Endothelial cell of umbilical vein (primary cell): ENCODE data around the gene GRID2IP. TPM values are rescaled to one million over a fixed set of nuclear protein-coding genes. Genes with fewer than 3 reads are reported as not detected.

Experiments
- BruUV-seq: library from RNA; stranded (reverse); fragments of 400-500 nt; replicated peaks from 2 replicates; lab custom pipeline; 2021; lab: Mats Ljungman, UMichigan
- CTCF ChIA-PET: fragments of 300-600, 350-600 bp; sonication (Branson Sonifier 250); formaldehyde crosslinking; loops from one replicate; lab custom pipeline; 2021; ENCODE audit warnings: antibody characterized with exemption, inconsistent platforms; lab: Charles Lee
- POLR2A ChIA-PET: fragments of 300-600, 350-600 bp; sonication (Branson Sonifier 250); formaldehyde crosslinking; loops from one replicate; lab custom pipeline; 2021; ENCODE audit warnings: antibody characterized with exemption, inconsistent platforms; lab: Charles Lee
- DNase-seq: peaks from one replicate; pipeline ENCODE4 v3.0.0-alpha.2; 2011; ENCODE audit warnings: low read depth, low spot score
- FAIRE-seq: peaks from 2 replicates; lab custom pipeline; 2011; peaks lifted over from hg19 to GRCh38; lab: Jason Lieb, UNC
- H2AFZ ChIP-seq: 2 replicates; pipeline ENCODE4 v1.6.0; 2012; ENCODE audit warnings: low read depth, low read length, control low read depth, inconsistent platforms
- H3K27ac ChIP-seq: 2 replicates; pipeline ENCODE4 v1.5.1; 2011; ENCODE audit warnings: low read depth, mild to moderate bottlenecking, control low read depth, low read length, moderate library complexity; ENCODE audit not compliant: insufficient read depth
- H3K27me3 ChIP-seq, 2 experiments: 2 replicates each; pipeline versions ENCODE4 v1.6.0 to v1.6.1; 2011; ENCODE audit warnings: low read length in 2 of 2, mixed read lengths in 1 of 2; ENCODE audit not compliant: control insufficient read depth in 2 of 2, insufficient read depth in 2 of 2
- H3K36me3 ChIP-seq, 2 experiments: 2 replicates in 1 of 2; 3 replicates in 1 of 2; pipeline ENCODE4 v1.5.1; 2011; ENCODE audit warnings: low read length in 2 of 2, mild to moderate bottlenecking in 1 of 2, moderate library complexity in 1 of 2; ENCODE audit not compliant: control insufficient read depth in 2 of 2, insufficient read depth in 2 of 2; ENCODE audit errors: extremely low read depth in 1 of 2
- H3K4me1 ChIP-seq: 3 replicates; pipeline ENCODE4 v1.5.1; 2011; ENCODE audit warnings: mild to moderate bottlenecking, low read length; ENCODE audit not compliant: control insufficient read depth, insufficient read depth; ENCODE audit errors: extremely low read depth
- H3K4me2 ChIP-seq: 2 replicates; pipeline ENCODE4 v1.6.1; 2011; ENCODE audit warnings: low read length, control low read depth, mixed read lengths; ENCODE audit not compliant: insufficient read depth
- H3K4me3 ChIP-seq, 3 experiments: fragments of 200-600 bp in 1 of 3; sonication (generic), shearing (Covaris generic) in 1 of 3; replicated peaks in 1 of 3; 2 replicates each; pipeline ENCODE4 v1.5.1; 2011 to 2016; ENCODE audit warnings: control low read depth in 3 of 3, low read length in 3 of 3, mild to moderate bottlenecking in 2 of 3, inconsistent platforms in 1 of 3, low read depth in 1 of 3, moderate library complexity in 1 of 3; ENCODE audit not compliant: insufficient read depth in 1 of 3
- H3K79me2 ChIP-seq: 2 replicates; pipeline ENCODE4 v1.6.0; 2012; ENCODE audit warnings: low read length, inconsistent platforms; ENCODE audit not compliant: control insufficient read depth, insufficient read depth
- H3K9ac ChIP-seq: replicated peaks from 2 replicates; pipeline ENCODE3; 2011; ENCODE audit warnings: low read length, control low read depth; ENCODE audit not compliant: insufficient read depth; ENCODE audit errors: extremely low read depth
- H3K9me1 ChIP-seq: replicated peaks from 3 replicates; pipeline ENCODE4 v1.6.0; 2011; ENCODE audit warnings: mild to moderate bottlenecking, low read length; ENCODE audit not compliant: control insufficient read depth, insufficient read depth; ENCODE audit errors: extremely low read depth
- H3K9me3 ChIP-seq: replicated peaks from 2 replicates; pipeline ENCODE4 v1.5.1; 2012; ENCODE audit warnings: low read length, inconsistent platforms; ENCODE audit not compliant: control insufficient read depth, insufficient read depth
- H4K20me1 ChIP-seq: replicated peaks from 2 replicates; pipeline ENCODE3; 2011; ENCODE audit warnings: mild to moderate bottlenecking, low read length; ENCODE audit not compliant: control insufficient read depth, insufficient read depth; ENCODE audit errors: extremely low read depth
- EZH2 ChIP-seq: IDR thresholded peaks from 2 replicates; pipeline ENCODE4 v1.6.1; 2012; ENCODE audit warnings: borderline replicate concordance, low read depth, mild to moderate bottlenecking, moderate library complexity, low read length, inconsistent platforms; ENCODE audit not compliant: severe bottlenecking
- FOS ChIP-seq: IDR thresholded peaks from 2 replicates; pipeline ENCODE4 v1.6.1; 2011; ENCODE audit warnings: mild to moderate bottlenecking, low read length, moderate library complexity, borderline replicate concordance; ENCODE audit not compliant: insufficient read depth
- GATA2 ChIP-seq: IDR thresholded peaks from 2 replicates; pipeline ENCODE4 v1.7.0; 2011; ENCODE audit warnings: low read depth, mild to moderate bottlenecking, moderate library complexity, mixed read lengths, low read length; ENCODE audit not compliant: insufficient read length, insufficient read depth
- JUN ChIP-seq: IDR thresholded peaks from 2 replicates; pipeline ENCODE4 v1.6.1; 2011; ENCODE audit warnings: borderline replicate concordance, low read depth; ENCODE audit not compliant: insufficient read length, insufficient read depth
- MYC ChIP-seq: IDR thresholded peaks from one replicate; pipeline ENCODE4 v1.6.1; 2011; ENCODE audit warnings: mild to moderate bottlenecking, low read depth, low read length
- POLR2A ChIP-seq: IDR thresholded peaks from 2 replicates; pipeline ENCODE4 v1.6.1; 2012; ENCODE audit warnings: low read depth, mild to moderate bottlenecking, control low read depth, low read length
- POLR2AphosphoS5 ChIP-seq: IDR thresholded peaks from 2 replicates; pipeline ENCODE4 v1.6.1; 2012; ENCODE audit warnings: low read depth, mild to moderate bottlenecking, control low read depth, low read length, moderate library complexity; ENCODE audit not compliant: insufficient read depth
- dilution Hi-C: fragments of 300-500 bp; cut with MboI; formaldehyde crosslinking; loops from one replicate; pipeline ENCODE4 v1.15.0; 2019; ENCODE audit warnings: low sequenced_read_pairs; ENCODE audit not compliant: extremely low pct_ligation_motif_present
- intact Hi-C: fragments of 100-400 bp; cut with micrococcal nuclease; formaldehyde crosslinking; loops from one replicate; pipeline ENCODE4 v1.10.0; 2022
- polyA plus RNA-seq, 4 experiments: library from polyadenylated mRNA; depleted of rRNA in 3 of 4; stranded (reverse) in 3 of 4; unstranded in 1 of 4; fragments of >200 nt; gene quantifications; 2 replicates each; pipeline versions ENCODE4 v1.2.1 to v1.2.3, GENCODE V29; 2011 to 2012; ENCODE audit warnings: missing spikeins in 1 of 4
- total RNA-seq: library from RNA; stranded (reverse); gene quantifications from 2 replicates; pipeline ENCODE4 v1.2.3, GENCODE V29; 2021
- TF ChIP-seq, protein P1 (sequence below), 2 donors: IDR thresholded peaks; 1 replicate in 1 of 2; 2 replicates in 1 of 2; pipeline ENCODE4 v1.5.1; 2011; ENCODE audit warnings: low read length in 2 of 2, mild to moderate bottlenecking in 2 of 2, moderate library complexity in 2 of 2, control low read depth in 1 of 2, inconsistent platforms in 1 of 2, low read depth in 1 of 2; ENCODE audit not compliant: insufficient read depth in 1 of 2; ENCODE audit errors: extremely low read depth in 1 of 2
- TF ChIP-seq, protein P2 (sequence below): IDR thresholded peaks from 2 replicates; pipeline ENCODE4 v1.6.1; 2011; ENCODE audit not compliant: insufficient read depth, insufficient read length

GRID2IP gene
- total and polyA plus RNA-seq, 2 donors (not counting 3 experiments of a cell fraction or from before 2014, with no cell fraction given), result not detected

DNA sequence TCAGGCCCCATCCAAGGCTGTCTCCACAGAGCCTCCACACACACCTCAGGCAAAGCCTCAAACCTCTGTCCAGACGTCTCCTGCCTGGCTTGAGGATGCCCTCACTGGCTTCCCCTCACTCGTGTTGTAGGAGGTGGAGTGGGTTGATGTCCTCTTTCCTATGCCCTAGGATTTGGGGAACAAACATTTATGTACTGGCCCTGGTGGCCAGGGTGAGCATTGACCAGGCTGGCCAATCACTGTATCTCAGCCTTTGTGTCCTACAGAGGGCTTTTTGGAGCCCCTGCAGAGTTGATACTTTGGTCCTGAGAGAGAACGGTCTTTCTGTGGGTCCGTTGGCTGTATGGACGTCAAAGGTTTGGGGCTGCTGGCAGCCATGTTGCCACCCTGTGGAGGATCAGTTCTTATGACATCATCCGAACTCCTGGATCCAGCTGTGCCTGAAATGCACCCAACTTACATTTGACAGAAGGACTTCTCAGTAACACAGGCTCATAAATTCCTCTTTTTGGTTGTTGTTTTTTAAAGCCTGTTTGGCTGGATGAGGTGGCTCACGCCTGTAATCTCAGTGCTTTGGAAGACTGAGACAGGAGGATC is 2.3 kb upstream of the GRID2IP start:
- DNase-seq (no peak), FAIRE-seq (no peak)
- Histone ChIP-seq H3K4me3 (no peak overlapping the region), H3K36me3 (no peaks in the 10 kb centered on the region), H4K20me1 (no peaks in the 10 kb centered on the region), H3K79me2 (no peaks in the 10 kb centered on the region), H3K27me3 (no peaks in the 10 kb centered on the region), H3K9me1 (no peaks in the 10 kb centered on the region), H3K9me3 (no peaks in the 10 kb centered on the region), H3K27ac (no peak overlapping the region), H2AFZ (no peak overlapping the region), H3K4me1 (no peaks in the 10 kb centered on the region), H3K4me2 (no peak overlapping the region), H3K9ac (no peak overlapping the region)
- dilution Hi-C loops (no loop called here), intact Hi-C loops (no loop called here)
- POLR2A ChIA-PET, result no interaction called here
- CTCF ChIA-PET, result no interaction called here
- no TSS peak for BruUV-seq
- TF ChIP-seq MYC (no peak), POLR2A (no peak), JUN (no peak), GATA2 (no peak)
- TF ChIP-seq, protein P1, sequence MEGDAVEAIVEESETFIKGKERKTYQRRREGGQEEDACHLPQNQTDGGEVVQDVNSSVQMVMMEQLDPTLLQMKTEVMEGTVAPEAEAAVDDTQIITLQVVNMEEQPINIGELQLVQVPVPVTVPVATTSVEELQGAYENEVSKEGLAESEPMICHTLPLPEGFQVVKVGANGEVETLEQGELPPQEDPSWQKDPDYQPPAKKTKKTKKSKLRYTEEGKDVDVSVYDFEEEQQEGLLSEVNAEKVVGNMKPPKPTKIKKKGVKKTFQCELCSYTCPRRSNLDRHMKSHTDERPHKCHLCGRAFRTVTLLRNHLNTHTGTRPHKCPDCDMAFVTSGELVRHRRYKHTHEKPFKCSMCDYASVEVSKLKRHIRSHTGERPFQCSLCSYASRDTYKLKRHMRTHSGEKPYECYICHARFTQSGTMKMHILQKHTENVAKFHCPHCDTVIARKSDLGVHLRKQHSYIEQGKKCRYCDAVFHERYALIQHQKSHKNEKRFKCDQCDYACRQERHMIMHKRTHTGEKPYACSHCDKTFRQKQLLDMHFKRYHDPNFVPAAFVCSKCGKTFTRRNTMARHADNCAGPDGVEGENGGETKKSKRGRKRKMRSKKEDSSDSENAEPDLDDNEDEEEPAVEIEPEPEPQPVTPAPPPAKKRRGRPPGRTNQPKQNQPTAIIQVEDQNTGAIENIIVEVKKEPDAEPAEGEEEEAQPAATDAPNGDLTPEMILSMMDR (IDR thresholded peaks at IDR 0.05; ENCODE audit: extremely low read depth in 1 of 2, insufficient read depth in 1 of 2, low read depth in 1 of 2, low read length in 2 of 2), result peak in 1 of 2 donors; percentile 13

DNA sequence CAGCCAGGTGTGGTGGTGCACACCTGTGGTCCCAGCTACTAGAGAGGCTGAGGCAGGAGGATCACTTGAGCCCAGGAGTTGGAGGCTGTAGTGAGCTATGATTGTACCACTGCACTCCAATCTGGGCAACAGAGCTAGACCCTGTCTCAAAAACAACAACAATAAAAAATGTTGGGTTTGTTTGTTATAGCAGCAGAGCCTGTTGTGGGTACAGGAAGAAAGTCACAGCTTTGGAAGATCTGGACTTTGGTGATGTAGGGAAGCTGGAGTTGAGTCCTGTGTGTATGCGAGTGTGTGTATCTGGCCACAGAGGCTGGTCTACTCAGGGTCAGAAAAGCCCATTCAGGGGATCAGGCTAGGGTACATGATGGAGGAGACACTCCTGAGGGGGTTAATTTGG is 3.9 kb downstream of the GRID2IP start:
- Histone ChIP-seq H3K79me2 (no peaks in the 10 kb centered on the region), H3K27me3 (no peaks in the 10 kb centered on the region), H3K4me2 (no peak overlapping the region), H3K9me3 (no peaks in the 10 kb centered on the region), H2AFZ (no peak overlapping the region), H3K9ac (no peak overlapping the region), H3K36me3 (no peaks in the 10 kb centered on the region), H3K9me1 (no peaks in the 10 kb centered on the region), H3K4me1 (no peaks in the 10 kb centered on the region), H3K27ac (no peak overlapping the region), H3K4me3 (no peak overlapping the region), H4K20me1 (no peaks in the 10 kb centered on the region)
- FAIRE-seq, result no peak
- ChIA-PET CTCF (interaction anchor here (2.0 kb wide), 1 partner anchor 31 kb away, joined by 6 read pairs; no protein-coding TSS in a partner anchor), POLR2A (no interaction called here)
- dilution Hi-C loops (no loop called here), intact Hi-C loops (no loop called here)
- TF ChIP-seq POLR2AphosphoS5, result no peak
- TF ChIP-seq JUN, result no peak
- no peak for TF ChIP-seq GATA2
- TF ChIP-seq MYC, result no peak
- TF ChIP-seq FOS, result no peak
- TF ChIP-seq POLR2A, result no peak
- TF ChIP-seq, protein P2, sequence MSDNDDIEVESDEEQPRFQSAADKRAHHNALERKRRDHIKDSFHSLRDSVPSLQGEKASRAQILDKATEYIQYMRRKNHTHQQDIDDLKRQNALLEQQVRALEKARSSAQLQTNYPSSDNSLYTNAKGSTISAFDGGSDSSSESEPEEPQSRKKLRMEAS, result no peak
- TF ChIP-seq, protein P1 (IDR thresholded peaks at IDR 0.05; ENCODE audit: extremely low read depth in 1 of 2, insufficient read depth in 1 of 2, low read depth in 1 of 2, low read length in 2 of 2), result no peak
- no peak for TF ChIP-seq EZH2
- DNase-seq, result no peak
- no TSS peak for BruUV-seq
